Cardiac fibroblast (primary cell): ENCODE data around the gene TF.

Source experiments
- DNase-seq, 2 donors: peaks; one replicate each; pipeline versions ENCODE4 v3.0.0 to v3.0.0-alpha.2; 2010; ENCODE audit warnings: low read depth in 2 of 2
- H3K4me3 ChIP-seq, 2 donors: replicated peaks in 1 of 2; 1 replicate in 1 of 2; 2 replicates in 1 of 2; pipeline ENCODE4 v1.5.1; 2011; ENCODE audit warnings: low read depth in 2 of 2, low read length in 2 of 2, mild to moderate bottlenecking in 2 of 2, moderate library complexity in 1 of 2
- CTCF ChIP-seq: IDR thresholded peaks from one replicate; pipeline ENCODE4 v1.5.1; 2011; ENCODE audit warnings: low read depth, mild to moderate bottlenecking, low read length, inconsistent platforms

The TF gene

GRCh38 chr3:133758568-133758928 is 12.4 kb downstream of the TF start:
- DNase-seq = no peak
- H3K4me3 ChIP-seq = no peak overlapping the region
- TF ChIP-seq CTCF = no peak

GRCh38 chr3:133758964-133759739 is 13.0 kb downstream of the TF start:
- no peak for TF ChIP-seq CTCF
- DNase-seq = no peak
- no peak overlapping the region for H3K4me3 ChIP-seq

- no peak overlapping the region for H3K4me3 ChIP-seq
- no peak for TF ChIP-seq CTCF
- no peak for DNase-seq
Measured at GRCh38 chr3:133759740-133760305, 13.6 kb downstream of the TF start.

GRCh38 chr3:133760916-133761315 is 14.7 kb downstream of the TF start:
- no peak for DNase-seq
- H3K4me3 ChIP-seq = no peak overlapping the region
- TF ChIP-seq CTCF = no peak

- DNase-seq = no peak
- no peak for TF ChIP-seq CTCF
- H3K4me3 ChIP-seq = no peak overlapping the region
Measured at GRCh38 chr3:133761605-133762484, 15.7 kb downstream of the TF start.

GRCh38 chr3:133762539-133762938 is 16.3 kb downstream of the TF start:
- DNase-seq = no peak
- TF ChIP-seq CTCF = no peak
- no peak overlapping the region for H3K4me3 ChIP-seq
